HG02943 (cell line): ENCODE data around the gene SOX6.

Source experiments
- ATAC-seq: cut with Tn5 transposase; IDR thresholded peaks from one replicate; pipeline ENCODE4 v1.9.1; 2021; ENCODE audit warnings: mild to moderate bottlenecking, low read depth, moderate library complexity; ENCODE audit not compliant: unreplicated experiment

SOX6 gene

DNA sequence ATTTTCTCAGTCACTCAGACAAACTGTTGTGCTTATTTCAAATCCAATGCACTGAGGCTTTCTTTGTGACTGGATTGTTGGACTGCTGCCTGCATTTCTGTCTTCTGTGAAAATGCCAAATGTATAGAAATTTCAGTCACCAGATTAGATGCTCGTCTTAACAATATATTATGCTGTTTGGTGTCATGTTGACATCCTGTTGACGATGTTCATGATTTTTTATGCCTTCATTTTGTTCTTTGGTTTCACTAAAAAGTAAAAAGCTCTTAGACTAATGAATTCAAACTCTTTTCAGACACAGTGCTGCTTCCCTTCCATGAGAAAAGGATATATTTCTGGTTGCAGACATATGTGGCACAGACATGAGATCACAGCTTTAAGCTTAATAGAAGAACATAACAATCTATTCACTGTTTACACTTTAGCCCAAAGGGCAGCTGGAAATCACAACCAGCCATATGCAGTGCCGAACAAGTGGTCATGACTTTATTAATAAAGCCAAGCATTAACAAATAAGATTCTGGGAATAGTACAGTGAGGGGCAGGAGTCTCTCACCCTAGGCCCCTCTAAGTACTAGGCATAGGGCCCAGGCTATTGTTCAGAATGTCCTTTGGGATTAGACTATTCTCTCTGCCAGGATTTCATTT is 9.4 kb upstream of the SOX6 start:
- no peak for ATAC-seq

DNA sequence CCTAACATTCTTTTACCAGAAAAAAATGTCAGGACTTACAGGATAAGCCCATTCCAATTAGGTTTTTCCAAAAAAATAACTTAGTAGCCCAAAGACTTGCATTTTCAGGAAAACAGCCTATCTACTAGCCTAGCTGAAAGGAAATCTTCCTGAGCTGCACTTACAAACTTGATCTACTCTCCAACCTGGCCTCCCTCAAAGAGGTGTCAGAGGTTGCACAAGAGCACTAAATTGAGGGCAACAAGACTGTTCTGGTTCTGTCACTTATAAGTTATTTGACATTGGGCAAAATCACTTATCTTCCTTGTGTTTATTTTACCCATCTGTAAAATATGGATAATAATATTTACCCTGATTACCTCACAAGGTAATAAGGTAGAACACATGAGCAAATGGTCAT is 7.9 kb upstream of the SOX6 start:
- ATAC-seq: no peak

DNA sequence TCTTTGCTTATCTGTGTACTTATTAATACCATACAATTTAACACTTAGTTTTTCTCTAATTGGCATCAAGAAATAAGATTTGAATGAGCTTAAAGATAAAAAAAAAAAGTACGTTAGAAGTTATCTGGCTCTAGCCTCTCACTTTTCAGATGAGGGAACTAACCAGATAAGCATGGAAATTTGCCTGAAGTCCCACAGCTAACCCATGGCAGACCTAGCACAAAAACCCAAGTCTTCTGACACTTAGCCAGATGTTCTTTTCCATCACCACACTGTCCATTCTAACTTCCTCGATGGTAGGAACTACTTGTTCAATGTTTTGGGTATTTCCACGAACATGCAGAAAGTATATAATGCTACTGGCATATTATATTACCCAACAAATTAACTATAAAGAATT is 7.4 kb upstream of the SOX6 start:
- no peak for ATAC-seq

DNA sequence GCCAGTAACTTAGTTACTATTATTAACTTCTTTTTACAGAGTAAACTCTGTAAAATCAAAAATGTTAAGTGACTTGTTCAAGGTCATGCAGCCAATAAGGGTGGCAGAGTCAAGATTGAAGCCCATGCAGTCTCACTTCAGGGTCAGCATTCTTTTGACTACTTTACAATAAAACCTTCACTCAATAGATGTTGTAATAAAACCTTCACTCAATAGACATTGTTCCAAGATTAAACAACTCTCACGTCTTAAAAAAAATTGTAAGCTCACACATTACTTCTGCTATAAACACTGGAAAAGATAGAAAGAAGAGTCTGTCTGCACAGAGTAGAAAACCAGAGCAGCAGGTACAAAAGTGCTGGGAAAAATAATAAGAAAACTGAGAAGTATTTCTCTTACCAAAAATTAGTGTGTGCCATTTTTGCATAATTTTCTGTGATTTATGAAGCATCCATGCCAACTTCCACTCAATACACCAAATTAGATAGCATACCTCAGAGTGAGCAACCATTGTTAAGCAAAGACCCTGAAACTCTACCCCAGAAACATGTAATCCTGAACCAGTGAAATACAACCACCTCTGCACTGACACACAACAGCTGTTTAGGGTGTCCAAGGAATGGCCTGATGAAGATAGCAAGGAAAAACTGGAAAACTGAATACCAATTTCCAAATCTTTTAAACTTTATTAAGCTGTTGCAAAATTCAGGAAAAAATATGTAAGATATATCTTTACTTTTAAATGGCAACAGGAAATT is 4.9 kb upstream of the SOX6 start:
- ATAC-seq: no peak

DNA sequence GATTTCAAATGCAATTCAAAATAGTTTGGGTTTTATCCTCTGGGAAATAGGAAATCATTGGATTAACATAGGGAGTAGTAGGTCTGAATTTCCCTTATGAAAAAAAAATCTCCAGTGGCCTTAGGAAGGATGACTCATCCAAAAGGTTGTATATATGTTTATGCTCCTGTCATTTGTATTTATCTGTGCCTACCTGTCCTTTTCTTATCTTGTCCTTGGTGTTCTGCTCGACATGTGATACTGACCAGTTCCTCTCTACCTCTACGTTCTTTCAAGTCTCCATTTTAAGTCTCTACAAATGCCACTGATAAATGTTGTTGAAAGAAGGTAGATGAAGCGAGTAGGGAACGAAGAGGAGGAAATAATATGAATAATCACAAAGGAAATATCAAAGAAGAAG is 3.0 kb upstream of the SOX6 start:
- no peak for ATAC-seq

- no peak for ATAC-seq
Measured at GRCh38 chr11:16358726-16359125, 2.4 kb upstream of the SOX6 start.

- no peak for ATAC-seq
Measured at GRCh38 chr11:16357775-16358174, 1.4 kb upstream of the SOX6 start.

DNA sequence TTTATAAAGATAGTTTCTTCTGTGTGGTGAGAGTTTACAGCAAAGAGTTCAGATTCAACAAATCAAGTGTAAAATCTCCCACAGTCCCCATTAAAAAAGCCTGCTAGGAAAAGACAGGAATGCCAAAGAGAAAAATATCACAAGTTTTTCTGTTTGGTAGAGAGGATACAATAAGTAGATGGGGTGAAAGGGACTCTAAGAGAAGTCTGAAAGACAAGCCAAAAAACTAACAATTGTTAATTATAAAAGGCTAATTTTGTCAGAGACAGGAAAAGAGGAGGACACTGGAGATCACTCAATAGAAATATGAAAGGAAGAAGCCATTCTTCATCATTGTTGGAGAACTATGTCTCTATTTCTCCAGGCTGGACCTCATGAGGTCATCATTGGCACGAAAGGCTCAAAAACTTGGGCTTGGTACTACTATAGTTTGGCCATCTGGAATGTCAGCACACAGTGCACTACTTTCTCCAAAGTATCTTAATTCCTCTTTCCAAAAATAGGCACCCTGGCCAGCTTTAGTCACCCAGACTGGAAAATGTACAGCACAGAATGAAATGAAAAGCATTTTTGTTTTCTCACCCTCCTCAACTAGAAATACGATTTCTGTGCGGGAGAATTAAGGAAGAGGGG is 531 bp upstream of the SOX6 start:
- ATAC-seq: no peak

GRCh38 chr11:16352707-16353106 is 3.6 kb downstream of the SOX6 start:
- no peak for ATAC-seq

DNA sequence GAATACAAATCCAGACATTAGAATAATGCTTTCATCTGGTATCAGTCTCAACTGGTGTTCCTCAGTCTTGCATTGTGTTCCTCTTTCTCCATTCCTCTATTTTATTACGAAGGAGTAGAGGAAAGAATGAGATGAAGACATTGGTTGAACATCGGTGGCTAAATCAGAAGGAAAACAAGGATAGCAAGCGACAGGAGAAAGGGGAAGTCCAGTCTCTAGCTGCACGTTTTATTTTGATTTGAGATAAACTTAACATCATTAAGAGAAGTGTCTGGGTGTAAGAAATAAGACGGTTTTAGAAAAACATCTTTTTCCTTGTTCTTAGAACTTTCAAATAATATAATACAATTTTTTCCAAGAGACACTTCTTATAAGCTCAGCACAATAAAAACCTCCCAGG is 6.2 kb downstream of the SOX6 start:
- ATAC-seq: no peak

GRCh38 chr11:16347928-16348685 is 8.2 kb downstream of the SOX6 start:
- no peak for ATAC-seq

DNA sequence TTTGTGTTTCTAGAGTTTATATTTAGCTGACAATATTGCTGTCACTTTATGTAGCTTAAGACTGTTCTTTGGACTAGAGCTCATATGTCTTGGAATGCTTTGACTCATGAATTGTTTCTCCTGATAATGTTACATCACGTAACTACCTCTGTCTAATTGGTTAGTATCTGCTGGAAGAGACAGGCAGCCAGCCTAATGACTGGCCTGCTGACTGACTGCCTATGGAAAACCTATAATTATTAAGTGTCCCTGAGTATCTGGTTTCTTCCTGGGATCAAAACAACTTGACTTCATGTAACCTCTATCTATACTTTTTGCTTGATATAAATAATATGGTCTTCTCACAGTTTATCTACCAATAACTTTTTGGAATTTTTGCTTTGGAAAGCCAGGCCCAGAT is 9.4 kb downstream of the SOX6 start:
- ATAC-seq: no peak

DNA sequence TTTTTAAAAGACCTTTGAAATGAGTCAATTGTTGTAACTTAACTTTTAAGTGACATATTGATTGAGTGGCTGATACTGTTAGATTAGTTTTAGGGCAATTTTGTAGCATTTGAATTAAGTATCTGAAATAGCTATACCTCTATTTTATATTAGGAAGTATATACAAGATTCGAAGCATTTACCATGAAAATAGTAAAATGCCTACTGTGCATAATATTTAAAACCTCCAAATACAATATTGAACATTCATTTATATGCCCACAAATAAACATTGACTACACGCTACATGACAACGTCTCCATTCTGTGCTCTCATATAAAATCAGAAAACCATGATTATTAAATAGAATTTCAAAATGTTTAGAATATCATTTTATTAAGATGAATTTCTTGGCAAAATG is 14.5 kb downstream of the SOX6 start:
- ATAC-seq: no peak

DNA sequence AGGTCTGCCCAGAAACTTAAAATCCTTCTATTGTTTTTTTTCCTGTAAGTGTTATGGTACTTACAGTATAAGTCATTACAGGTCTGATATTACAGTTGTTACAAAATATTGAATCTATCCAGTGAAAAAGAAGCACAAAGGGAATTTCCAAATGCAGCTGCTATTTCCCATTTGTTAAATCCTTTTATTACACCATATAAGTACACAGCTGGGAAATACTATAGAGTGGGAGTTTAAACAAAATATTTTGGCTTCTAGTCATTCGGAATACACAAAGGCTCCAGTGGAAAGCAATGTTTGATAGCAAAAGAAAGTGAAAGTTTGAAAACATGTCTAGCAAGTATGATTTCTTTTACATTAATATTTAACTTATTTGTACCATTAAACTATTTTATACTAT is 18.0 kb downstream of the SOX6 start:
- no peak for ATAC-seq

- no peak for ATAC-seq
Measured at GRCh38 chr11:16337421-16338213, 18.7 kb downstream of the SOX6 start.

- ATAC-seq: no peak
Measured at GRCh38 chr11:16336721-16337120, 19.6 kb downstream of the SOX6 start.

DNA sequence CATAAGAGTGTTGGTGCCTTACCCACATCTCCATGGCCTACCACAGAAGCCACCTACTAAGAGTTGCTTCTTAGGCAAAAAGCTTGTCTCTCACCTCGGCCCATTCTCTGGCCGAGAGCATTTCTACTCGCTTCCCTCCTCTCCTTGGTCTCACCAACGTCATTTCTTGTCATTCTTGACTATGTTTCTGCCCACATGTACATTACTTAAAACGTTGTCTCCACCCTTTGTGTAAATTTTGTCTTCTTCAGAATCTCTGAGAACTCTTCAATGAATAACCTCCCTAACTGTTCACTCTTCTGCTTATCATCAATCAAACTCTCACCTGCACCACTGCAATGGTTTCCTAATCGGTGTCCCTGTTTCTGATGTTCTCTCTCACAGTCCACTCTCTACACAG is 20.1 kb downstream of the SOX6 start:
- no peak for ATAC-seq

- no peak for ATAC-seq
Measured at GRCh38 chr11:16335236-16335962, 20.9 kb downstream of the SOX6 start.

DNA sequence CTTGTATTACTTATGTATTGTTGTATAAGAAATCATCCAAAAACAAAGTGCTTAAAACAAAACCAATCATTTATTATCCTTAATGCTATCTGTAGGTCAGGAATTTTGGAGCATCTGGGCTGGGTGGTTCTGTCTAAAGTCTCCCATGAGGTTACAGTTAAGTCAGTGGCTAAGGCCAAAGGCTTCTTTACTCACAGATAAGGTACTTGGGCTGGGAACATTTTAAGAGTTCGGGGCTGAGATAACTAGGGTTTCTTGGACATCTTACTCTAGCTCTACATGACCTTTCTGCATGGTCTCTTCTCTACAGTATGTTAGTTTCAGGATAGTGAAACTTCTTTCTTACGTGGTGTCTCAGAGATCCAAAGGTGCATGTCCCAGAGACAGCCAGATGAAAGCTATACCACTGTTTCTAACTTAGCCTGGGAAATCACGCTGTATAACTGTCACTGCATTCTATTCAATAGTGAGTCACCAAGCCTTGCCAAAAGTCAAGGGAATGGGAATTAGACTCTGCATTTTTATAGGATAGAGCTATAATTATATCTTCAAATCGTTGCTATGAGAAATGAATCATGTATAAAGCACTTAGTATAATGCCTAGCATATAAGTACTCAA is 29.6 kb downstream of the SOX6 start:
- no peak for ATAC-seq
